Middle frontal gyrus (tissue), 1 donor: ENCODE measurements around the gene GRIN2A.

Experiments
- DNase-seq: peaks from one replicate; pipeline ENCODE4 v3.0.0-alpha.2; 2015; ENCODE audit warnings: low spot score; ENCODE audit errors: extremely low spot score

The GRIN2A gene

DNA sequence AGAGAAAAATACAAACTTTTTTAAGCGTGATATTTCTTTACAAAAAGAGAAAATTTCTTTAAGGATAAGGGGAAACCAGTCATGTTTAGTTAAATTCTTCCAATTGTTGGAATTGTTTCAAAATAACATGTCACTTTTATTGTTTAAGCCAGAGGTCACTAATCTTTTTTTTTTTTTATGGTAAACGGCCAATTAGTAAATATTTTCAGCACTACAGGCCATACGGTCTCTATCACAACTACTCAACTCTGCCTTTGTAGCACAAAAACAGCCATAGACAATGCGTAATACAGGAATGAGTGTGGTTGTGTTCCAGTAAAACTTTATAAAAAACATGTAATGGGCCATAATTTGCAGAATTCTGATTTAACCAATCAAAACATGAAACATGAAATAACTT, 401.4 kb downstream of the GRIN2A start:
- DNase-seq = no peak

- no peak for DNase-seq
Measured at GRCh38 chr16:9778849-9779248, 403.4 kb downstream of the GRIN2A start.

GRCh38 chr16:9775998-9776397, 406.2 kb downstream of the GRIN2A start:
- DNase-seq = no peak

- no peak for DNase-seq
Measured at GRCh38 chr16:9773289-9773688, 408.9 kb downstream of the GRIN2A start.

DNA sequence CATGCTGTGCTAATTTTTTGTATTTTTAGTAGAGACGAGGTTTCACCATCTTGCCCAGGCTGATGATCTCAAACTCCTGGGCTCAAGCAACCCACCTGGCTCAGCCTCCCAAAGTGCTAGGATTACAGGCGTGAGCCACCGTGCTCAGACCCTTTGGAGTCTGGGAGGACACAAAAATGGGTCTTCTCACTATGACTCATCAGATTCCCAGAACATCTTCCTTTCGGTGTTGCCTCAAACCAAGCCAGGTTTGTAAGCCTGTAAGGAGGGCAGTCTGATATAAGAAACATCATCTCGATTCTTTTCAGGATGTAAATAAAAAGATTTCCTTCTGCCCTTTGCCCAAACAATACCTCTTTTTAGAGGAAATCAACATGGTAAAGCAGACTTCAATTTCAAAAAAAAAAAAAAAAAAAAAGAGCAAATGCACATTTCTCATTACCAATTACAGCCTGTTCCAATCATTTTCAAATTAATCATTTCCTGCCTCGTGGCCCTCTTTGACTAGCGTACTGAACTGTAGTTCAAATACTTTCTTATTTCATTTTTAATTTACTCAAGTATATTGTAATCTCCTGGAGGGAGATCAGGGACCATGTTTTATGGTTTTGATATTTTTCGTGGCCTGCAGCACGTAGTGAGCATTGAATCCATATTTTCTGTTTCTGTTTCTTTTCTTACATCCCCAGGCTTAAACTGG, 409.6 kb downstream of the GRIN2A start:
- no peak for DNase-seq

DNA sequence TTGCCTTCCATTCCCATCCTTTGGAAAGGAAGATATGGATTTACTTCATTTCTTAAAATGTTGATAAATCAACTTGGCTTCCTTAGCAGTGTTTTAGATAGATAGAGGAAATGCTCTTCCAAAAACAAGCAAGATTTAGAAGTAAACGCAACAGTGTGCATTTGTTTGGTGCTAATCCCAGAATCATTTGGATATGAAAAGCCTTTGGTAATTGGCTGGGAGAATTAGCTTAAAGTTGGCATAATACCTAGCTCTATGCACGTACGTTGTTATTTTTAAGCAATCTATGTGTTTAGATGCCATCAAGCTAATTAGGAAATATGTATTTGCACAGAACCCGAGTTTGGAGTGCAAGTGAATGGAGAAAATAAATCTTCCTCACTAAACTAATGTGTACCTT, 415.3 kb downstream of the GRIN2A start:
- DNase-seq = no peak

DNA sequence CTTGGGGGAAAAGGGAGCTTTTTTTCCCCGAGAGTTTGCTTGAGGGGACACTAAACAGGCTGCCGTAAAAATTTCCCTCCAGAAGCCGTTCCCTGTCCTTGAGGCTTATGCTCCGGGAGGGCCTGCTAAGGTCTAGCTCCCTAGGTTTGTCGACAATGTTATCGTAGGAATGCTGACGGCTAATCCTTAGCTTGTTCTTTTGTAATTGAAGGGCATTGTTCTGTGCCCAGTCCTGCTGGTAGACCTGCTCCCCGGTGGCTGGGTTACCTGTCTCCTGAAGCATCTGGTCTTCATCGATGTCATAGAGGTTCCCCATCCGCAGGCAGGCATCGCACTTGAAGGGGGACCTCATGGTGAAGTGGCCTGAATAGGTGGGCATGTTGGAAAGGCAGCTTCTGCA, 418.7 kb downstream of the GRIN2A start:
- DNase-seq = no peak

GRCh38 chr16:9761870-9762269, 420.4 kb downstream of the GRIN2A start:
- no peak for DNase-seq

- DNase-seq = no peak
Measured at GRCh38 chr16:9757687-9758086, 424.5 kb downstream of the GRIN2A start.

DNA sequence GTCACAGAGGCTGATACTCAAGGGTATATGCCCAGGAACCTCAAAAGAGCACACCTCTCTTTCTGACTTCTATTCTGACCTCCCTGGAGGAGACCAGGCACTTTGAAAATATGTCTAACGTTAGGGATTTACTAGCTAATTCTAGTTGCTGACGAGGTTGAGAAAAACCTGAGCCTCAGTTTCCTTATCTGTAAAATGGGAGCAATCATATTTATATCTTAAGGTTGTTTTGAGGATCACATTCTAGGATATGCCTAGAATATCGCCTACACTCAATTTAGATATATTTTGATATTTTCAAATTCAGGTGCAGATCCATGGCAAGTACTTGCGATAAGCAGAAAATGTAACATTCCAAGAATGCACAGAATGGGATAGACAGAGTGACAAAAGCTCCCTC, 425.8 kb downstream of the GRIN2A start:
- DNase-seq = no peak

DNA sequence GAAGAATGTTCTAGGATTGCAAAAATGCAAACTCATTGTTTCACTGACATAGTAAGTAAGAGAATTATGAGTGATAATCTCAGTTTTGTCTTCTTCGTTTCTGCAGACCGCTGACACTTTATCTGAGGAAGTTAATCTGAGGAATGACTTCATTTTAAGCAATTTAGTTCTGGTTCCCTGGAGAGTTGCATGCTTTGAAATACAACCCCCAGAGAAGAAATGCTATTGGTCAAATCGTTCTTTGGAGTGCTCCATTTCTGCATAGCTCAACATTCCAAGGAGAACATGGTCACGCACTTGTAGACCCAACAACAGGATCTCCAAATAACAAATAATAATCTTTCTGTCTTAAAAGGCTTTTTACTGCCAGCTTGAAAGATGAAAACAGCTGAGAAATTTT, 427.1 kb downstream of the GRIN2A start:
- no peak for DNase-seq

- no peak for DNase-seq
Measured at GRCh38 chr16:9741776-9742175, 440.5 kb downstream of the GRIN2A start.

DNA sequence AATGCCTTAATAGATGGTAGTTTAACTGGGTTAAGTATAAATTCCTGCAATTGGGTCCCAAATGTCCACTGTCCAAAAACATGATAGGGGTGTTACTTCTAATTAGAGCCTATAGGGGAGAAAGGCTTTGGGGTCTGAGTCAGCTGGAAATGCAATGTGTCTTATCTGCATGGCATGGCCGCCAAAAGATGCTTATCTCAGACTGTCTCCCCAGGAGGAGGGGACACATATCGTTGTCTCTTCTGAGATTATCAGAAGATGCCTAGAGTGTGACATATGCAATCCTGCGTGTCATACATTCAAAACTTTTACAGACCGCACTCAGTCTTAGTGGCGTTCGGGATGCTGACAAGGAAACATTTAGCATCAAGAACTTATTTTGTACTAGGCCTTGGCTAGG, 442.9 kb downstream of the GRIN2A start:
- DNase-seq = no peak

DNA sequence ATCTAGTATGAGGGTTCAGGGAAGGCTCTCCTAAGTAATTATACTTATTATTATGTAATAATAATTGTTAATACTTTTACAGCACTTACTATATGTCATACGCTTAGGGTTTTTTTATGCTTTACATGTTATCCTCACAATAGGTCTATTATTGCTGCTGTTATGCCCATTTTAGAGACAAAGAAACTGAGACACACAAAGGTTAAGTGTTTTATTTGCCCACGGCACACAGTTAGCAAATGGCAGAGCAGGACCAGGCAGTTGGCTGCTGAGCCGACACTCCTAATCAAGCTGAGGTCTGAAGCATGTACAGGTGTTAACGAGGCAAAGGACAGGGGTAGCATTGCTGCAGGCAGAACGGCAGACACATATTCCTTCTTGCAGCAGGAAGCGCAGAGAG, 443.5 kb downstream of the GRIN2A start:
- DNase-seq = no peak

DNA sequence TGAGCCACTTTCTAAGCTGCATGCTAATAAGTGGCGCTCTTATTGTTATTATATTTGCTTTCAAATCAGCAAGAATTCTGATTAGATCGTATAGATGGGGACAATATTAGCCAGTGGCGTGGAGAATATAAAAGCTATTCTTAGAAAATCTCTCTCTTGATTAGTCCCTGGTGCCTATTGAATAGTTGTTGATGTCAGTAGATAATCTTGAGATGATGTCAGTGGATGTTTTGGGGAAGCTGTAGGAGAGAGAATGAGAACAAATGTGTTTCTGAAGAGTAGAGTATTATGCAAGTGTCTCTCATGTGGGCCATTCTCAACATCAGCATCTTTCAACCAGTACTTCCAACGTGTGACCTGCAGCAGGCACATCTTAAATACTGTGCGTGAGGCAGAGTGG, 445.7 kb downstream of the GRIN2A start:
- no peak for DNase-seq

- DNase-seq = no peak
Measured at GRCh38 chr16:9723136-9723535, 459.1 kb downstream of the GRIN2A start.

DNA sequence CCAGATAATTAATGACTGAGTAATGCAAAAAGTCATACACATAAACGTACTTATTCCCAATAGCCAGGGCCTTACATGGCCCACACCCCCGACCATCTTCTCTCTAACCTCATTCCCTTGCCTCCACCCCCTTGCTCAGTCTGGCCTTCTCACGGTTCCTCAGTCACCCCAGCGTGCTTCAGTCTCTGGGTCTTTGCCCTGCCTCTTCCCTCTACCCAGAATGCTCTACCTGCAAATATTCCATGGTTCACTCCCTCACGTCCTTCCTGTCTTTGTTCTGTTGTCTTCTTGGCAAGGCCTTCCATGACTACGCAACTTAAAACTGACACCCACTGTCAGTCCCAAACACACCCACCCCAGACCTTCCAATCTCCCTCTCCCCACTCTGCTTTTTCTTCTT, 468.3 kb downstream of the GRIN2A start:
- DNase-seq = no peak

GRCh38 chr16:9713156-9713555, 469.1 kb downstream of the GRIN2A start:
- DNase-seq = no peak

GRCh38 chr16:9708972-9709620, 473.1 kb downstream of the GRIN2A start:
- no peak for DNase-seq

DNA sequence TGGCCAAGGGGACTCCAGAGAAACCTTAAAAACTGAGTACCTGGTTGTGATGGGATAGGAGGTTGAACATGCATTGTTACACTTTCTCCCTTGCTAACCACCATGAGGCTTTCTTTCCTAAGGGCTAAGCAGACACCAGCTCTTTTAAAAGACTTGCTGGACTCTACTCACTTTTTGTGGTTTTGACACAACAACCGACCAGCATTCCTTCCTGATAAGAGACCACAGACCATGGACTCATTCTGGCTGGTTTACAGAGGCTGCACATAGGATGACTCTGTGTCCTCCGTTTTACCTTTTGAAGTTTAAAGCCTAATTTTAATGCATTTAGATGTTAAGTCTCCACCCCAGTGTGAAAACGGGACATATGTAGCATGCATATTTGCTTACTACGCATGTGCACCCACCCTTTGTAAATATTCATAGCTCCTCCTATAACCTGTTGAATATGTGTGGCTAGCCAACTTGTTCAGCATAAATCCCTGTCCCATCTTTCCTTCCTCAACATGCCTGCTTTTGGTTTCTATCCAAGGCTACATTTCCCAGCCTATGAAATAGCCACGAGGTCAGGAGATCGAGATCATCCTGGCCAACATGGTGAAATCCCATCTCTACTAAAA, 475.9 kb downstream of the GRIN2A start:
- DNase-seq = no peak

GRCh38 chr16:9703731-9704130, 478.5 kb downstream of the GRIN2A start:
- DNase-seq = no peak
